ENCODE results near the gene CDC42SE2. TPM values are rescaled to one million over a fixed set of nuclear protein-coding genes. Genes with fewer than 3 reads are reported as not detected.

The CDC42SE2 gene
- total and polyA plus RNA-seq, 2 experiments from 2014 or later = 24.2 to 36.2 TPM

DNA sequence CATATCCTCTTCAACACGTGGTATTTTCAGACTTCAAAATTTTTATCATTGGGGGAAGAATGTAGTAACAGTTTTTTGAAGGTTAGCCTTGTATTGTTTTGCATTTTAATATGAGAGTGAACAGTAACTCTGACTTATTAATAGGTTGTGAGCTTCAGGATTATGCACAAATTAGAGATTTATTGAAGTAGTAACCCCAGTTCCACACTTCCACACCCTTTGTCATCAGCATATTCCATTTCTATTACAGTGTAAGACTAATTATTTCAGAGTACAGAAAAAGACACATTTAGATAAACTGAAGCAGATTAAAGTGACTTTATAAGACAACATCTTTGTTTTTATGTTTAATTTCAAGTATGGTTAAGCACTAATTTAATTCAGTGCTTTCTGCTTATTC lies 105.7 kb downstream of the CDC42SE2 start:
- no peaks in the 10 kb centered on the region for H3K27me3 ChIP-seq (ENCODE audit: insufficient read depth)
- Mint-ChIP-seq H3K4me3 (no peak overlapping the region), H3K9me3 (no peaks in the 10 kb centered on the region; the same call in 2 of the 3 replicates), H3K36me3 (ENCODE audit: low read depth) (no peaks in the 10 kb centered on the region), H3K4me1 (no peaks in the 10 kb centered on the region), H3K27me3 (ENCODE audit: insufficient read depth, low read depth, poor library complexity) (no peaks in the 10 kb centered on the region), H3K27ac (no peak overlapping the region)
- no peaks in the 10 kb centered on the region for H3F3A ChIP-seq (replicated peaks; ENCODE audit: low read depth)
- no peak for ATAC-seq
- TF ChIP-seq ZNF114 (CRISPR knock-in tag; IDR thresholded peaks at IDR 0.05) (no peak), JUNB (IDR thresholded peaks at IDR 0.05; ENCODE audit: unreplicated experiment) (no peak), ETS1 (IDR thresholded peaks at IDR 0.05) (no peak)
- H2AFZ ChIP-seq = no peak overlapping the region
- no peak overlapping the region for H3K4me3 ChIP-seq
- H3K79me2 ChIP-seq (replicated peaks; ENCODE audit: insufficient read depth) = peaks cover 9% of the 10 kb centered on the region; the same call in 1 of the 2 replicates
- H3K27ac ChIP-seq (ENCODE audit: low read depth) = no peak overlapping the region
- no peak overlapping the region for H3K4me2 ChIP-seq
- H3K36me3 ChIP-seq (ENCODE audit: insufficient read depth) = no peaks in the 10 kb centered on the region
- DNase-seq (ENCODE audit: low spot score) = no peak
- H3K9me2 ChIP-seq (ENCODE audit: insufficient read depth) = no peaks in the 10 kb centered on the region
- H4K20me1 ChIP-seq (replicated peaks; ENCODE audit: insufficient read depth) = no peaks in the 10 kb centered on the region; the same call in none of the 2 replicates
- H3K4me1 ChIP-seq (ENCODE audit: insufficient read depth) = no peaks in the 10 kb centered on the region

GRCh38 chr5:131371835-131372234 lies 108.0 kb downstream of the CDC42SE2 start:
- no peaks in the 10 kb centered on the region for H3F3A ChIP-seq (replicated peaks; ENCODE audit: low read depth)
- Mint-ChIP-seq H3K36me3 (ENCODE audit: low read depth) (no peaks in the 10 kb centered on the region), H3K27me3 (ENCODE audit: insufficient read depth, low read depth, poor library complexity) (no peaks in the 10 kb centered on the region), H3K4me1 (no peaks in the 10 kb centered on the region), H3K27ac (no peak overlapping the region), H3K4me3 (no peak overlapping the region), H3K9me3 (no peaks in the 10 kb centered on the region)
- peaks cover 4% of the 10 kb centered on the region; the same call in 1 of the 2 replicates for H3K79me2 ChIP-seq (replicated peaks; ENCODE audit: insufficient read depth)
- no peak overlapping the region for H3K4me3 ChIP-seq
- no peaks in the 10 kb centered on the region; the same call in 1 of the 2 replicates for H4K20me1 ChIP-seq (replicated peaks; ENCODE audit: insufficient read depth)
- no peak overlapping the region for H3K4me2 ChIP-seq
- ATAC-seq = no peak
- no peaks in the 10 kb centered on the region for H3K9me2 ChIP-seq (ENCODE audit: insufficient read depth)
- H3K4me1 ChIP-seq (ENCODE audit: insufficient read depth) = no peaks in the 10 kb centered on the region
- H3K27me3 ChIP-seq (ENCODE audit: insufficient read depth) = no peaks in the 10 kb centered on the region
- H2AFZ ChIP-seq = no peak overlapping the region
- no peak overlapping the region for H3K27ac ChIP-seq (ENCODE audit: low read depth)
- DNase-seq (ENCODE audit: low spot score) = no peak
- H3K36me3 ChIP-seq (ENCODE audit: insufficient read depth) = no peaks in the 10 kb centered on the region
- TF ChIP-seq REST (IDR thresholded peaks at IDR 0.05; ENCODE audit: unreplicated experiment) (no peak), EZH2 (IDR thresholded peaks at IDR 0.05; ENCODE audit: low read depth, unreplicated experiment) (no peak), ZNF462 (CRISPR knock-in tag; IDR thresholded peaks at IDR 0.05) (no peak), POLR2AphosphoS5 (IDR thresholded peaks at IDR 0.05; ENCODE audit: low read depth) (no peak), STAT1 (IDR thresholded peaks at IDR 0.05; ENCODE audit: unreplicated experiment) (no peak), NANOG (IDR thresholded peaks at IDR 0.05; ENCODE audit: borderline replicate concordance) (no peak), ZNF114 (CRISPR knock-in tag; IDR thresholded peaks at IDR 0.05) (no peak), CREB1 (CRISPR knock-in tag; IDR thresholded peaks at IDR 0.05; ENCODE audit: low read depth) (no peak), ETS1 (IDR thresholded peaks at IDR 0.05) (no peak)
